NCI-H1105 (cell line): ENCODE results near the gene CDADC1.
"Not testable (repeated sequence)": the region's sequence is repeated elsewhere in the genome, so short reads cannot be mapped to it uniquely, and the experiment has no call there.

Experiments used
- DNase-seq: peaks from one replicate; lab custom pipeline; 2025; lab: John Stamatoyannopoulos, UW

Gene CDADC1

DNA sequence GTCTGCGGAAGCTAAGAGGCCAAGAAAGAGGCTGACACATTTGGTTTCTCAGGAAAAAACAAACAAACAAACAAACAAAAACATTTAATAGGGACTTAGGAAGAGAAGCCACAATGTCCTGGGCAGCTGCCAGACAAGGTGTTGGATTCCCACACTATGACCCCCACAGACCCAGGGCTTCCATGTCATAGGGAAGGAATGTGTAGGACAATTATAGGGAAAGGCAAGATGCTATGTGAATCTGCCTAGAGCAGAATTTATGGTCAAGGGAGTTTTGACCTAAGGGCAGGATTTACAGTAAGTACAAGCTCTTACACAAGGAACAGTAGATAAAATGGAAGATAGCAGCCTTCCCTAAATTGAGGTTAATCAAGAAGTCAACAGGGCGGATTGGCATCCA is 9.1 kb upstream of the CDADC1 start:
- no peak for DNase-seq

DNA sequence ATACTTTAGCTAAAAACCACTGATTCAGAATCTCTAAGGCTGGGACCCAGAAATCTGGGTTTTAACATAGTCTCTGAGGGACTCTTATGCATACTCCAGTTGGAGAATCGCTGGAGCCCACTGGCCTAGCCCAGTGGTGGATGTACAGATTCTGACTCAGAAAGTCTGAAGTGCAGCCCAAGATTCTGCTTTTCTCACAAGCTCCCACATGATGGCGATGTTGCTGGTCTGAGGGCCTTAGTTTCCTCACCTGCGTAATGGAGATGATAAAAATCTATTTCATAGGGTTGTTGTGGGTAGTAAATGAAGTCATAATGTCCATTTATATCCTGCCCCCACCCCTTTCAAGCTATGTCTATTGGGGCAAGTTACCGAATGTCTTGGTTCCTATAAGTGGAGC is 7.7 kb upstream of the CDADC1 start:
- DNase-seq: no peak

DNA sequence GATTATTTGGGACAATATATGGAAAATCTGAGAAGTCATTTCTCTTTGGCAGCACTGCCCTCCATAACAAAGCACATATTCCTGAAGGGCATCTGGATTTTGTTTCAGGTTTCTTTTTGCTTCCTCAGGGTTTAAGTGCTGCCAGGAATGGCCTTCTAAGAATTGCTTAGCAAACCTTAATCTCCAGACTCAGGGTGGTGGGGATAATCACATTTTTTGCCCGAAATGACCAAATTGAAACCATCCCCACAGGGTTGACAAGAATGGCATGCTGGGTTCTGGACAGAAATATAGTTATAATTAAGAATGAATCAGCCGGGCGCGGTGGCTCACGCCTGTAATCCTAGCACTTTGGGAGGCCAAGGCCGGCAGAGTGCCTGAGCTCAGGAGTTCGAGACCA is 6.4 kb upstream of the CDADC1 start:
- DNase-seq: no peak

DNA sequence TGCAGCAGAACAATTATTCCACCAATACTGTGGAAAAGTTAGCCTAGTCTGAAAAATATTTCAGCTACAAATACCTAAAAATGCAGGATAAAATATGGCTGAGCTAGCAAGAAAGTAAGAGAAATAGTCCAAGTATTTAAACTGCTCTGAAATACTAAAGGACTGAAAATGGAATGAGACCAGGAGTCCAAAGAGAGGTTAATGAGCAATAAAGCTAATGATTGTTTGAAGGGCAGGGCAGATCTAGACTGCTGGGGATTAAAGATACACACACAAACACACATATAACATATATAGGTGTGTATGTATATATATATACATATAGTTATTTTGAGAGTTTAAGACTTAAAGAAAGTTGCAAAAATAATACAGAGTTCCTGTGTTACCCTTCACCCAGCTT is 2.6 kb upstream of the CDADC1 start:
- DNase-seq: no peak

DNA sequence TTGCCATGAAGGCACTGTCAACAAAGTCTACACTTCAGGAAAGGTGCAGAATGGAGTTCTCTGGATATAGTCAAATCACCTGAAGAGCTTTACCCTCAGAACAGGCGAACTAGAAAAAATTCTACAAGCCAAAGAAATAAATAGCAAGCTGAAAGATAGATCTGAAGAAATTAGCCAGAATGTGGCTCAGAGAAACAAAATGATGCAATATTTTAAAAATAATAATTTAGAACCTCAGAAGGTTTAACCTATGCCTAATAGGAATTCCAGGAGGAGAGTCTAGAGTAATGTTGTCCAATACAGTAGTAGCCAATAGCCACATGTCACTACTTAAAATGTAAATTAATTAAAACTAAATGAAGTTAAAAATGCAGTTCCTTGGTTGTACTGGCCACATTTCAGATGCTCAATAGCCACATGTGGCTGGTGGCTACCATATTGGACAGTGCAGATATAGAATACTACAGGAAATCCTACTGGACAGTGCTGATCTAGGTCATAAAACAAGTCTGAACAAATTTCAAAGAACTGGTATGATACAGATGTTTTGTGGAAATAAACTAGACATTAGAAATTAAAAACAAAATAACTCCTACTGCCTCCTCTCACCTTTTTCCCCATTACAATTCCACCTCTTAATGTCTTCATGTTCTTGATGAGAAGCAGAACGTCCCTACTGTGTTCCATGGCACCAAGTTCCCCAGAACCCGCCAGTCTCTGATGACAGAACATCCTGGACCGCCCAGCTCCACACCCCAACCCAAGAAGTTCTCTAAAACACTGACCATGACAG is 679 bp upstream of the CDADC1 start:
- DNase-seq: no peak

DNA sequence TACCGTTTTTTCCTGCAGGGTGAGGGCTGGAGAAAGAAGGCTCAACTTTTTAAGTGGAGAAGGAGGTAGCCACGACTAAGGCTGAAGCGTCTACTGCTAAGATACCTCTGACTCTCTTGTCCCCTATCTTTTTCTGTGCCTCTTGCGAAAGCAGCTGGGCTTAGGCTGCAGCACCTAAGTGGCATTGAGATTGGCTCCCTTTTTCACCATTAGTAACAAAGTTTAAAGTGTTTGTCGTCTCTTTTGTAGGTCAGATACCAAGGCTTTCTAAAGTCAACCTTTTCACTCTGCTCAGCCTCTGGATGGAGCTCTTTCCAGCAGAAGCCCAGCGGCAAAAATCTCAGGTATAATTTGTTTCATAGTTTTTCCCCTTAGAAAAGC is 887 bp downstream of the CDADC1 start:
- no peak for DNase-seq

DNA sequence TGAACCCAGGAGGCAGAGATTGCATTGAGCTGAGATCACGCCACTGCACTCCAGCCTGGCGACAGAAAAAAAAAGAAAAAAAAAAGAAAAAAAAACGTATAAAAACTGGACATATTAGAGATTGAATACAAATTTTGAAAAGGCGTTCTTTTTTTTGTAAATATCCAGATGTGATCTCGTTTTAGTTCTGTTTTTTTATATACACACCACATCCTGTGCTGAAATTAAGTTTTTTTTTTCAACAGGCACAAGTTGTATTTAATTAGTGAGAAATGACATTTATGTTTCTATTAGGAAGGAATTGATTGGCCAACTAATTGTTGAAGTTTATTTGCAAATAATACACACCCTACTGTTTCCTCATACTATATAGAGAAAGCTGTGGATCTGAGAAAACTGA is 3.6 kb downstream of the CDADC1 start:
- DNase-seq: no peak

DNA sequence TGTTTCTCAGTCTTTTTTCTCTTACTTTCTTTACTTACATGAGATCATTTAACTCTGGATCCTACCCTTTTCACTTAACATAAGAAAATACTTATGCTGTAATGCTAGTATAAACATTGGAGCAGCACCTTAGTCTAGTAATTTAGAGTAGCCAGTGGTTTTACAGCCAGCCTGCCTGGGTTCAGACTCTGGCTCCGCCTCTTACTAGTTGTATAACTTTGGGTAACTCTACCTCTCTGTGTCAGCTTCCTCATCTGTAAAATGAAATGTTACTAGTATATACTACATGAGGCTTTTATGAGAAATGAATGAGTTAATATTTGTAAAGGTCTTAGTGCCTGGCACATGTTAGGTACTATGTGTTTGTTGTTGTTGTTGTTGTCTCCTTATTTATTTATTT is 5.6 kb downstream of the CDADC1 start:
- no peak for DNase-seq

DNA sequence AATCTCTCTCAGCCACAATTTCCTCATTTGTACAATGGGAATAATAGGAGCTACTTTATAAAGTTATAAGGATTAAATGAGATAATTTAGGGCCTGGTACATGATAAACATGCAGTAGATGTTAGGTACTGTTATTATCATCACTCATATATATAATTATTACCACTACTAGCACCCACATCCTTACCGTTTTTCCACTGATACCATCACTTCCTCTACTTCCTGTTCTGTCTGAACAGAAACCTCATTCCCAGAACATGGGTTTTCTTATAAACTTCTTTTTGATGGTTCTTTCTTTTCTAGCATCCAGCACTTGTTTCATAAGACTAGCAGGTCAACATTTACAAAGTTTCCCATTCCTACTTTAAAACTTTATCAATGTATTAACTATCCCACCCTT is 6.3 kb downstream of the CDADC1 start:
- DNase-seq: no peak

DNA sequence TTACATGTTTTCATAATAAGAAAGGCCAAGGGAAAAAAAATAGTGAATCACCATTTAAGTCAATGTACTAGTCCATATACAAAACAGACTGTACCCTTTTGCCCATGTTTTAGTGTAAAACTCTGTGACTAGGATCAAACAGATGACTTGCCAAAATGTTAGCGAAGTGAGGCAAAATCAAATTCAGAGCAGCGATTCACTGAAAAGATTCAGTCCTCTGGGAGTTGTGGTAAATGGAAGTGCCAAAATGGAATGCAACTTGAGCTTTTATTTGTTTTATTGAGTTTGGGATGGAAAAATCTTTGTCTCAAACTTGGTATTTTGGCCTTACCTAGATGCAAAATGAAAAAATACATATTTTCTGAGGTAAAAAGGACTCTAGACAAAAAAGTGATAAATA is 9.1 kb downstream of the CDADC1 start:
- no peak for DNase-seq

DNA sequence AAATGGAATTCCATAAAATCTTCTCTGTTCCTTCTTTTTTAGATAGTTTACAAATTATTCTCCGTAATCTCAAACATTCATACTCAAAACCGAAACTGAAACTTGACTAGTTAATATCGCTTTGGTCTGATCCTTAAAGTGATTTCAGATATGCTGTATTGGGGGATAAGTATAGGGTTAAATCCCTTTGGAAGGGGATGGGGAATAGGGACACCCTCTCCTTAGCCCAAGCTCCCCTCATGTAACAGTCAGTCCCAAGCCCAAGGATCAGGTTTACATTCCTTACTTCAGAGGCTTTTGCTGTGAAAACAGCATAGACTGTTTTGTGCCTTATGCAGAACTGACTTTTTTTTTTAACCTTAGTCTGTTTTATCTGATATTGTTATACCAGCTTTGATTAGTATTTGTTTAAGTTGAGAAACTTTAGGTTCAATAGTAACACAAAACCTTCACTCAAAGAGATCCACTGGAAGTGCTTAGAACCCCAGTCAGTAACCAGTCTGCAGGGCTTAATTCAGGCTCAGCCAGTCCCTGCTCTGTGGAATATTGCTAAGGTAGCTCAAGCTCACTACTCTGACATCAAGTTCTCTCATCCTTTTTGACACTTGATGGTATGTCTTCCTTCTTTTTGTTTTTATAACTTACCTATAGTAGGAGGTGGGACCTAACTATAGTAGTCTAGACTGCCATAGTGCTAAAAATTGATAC is 10.5 kb downstream of the CDADC1 start:
- no peak for DNase-seq

DNA sequence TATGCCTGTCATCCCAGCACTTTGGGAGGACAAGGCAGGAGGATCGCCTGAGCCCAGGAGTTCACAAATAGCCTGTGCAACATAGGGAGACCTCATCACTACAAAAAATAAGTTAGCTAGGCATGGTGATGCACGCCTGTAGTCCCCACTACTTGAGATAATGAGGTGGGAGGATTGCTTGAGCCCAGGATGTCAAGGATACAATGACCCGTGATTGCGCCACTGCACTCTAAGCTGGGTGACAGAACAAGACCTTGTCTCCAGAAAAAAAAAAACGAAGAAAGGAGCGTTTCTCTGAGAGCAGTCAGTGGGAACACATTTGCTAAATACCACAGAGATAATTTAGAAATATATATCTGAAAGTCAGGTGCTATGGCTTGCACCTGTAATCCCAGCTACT is 11.9 kb downstream of the CDADC1 start:
- DNase-seq: no peak

DNA sequence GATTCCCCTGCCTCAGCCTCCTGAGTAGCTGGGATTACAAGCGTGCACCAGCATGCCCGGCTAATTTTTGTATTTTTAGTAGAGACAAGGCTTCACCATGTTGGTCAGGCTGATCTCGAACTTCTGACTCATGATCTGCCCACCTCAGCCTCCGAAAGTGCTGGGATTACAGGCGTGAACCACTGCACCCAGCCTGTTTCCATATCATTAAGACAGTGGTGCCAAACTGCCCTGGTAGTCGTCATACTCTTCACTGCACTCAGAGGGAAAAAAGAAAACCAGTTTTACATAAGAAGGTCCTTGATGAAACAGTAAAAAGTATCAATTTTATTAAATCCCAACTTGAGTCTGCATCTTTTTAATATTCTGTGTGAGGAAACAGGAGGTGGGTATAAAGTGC is 14.9 kb downstream of the CDADC1 start:
- no peak for DNase-seq

DNA sequence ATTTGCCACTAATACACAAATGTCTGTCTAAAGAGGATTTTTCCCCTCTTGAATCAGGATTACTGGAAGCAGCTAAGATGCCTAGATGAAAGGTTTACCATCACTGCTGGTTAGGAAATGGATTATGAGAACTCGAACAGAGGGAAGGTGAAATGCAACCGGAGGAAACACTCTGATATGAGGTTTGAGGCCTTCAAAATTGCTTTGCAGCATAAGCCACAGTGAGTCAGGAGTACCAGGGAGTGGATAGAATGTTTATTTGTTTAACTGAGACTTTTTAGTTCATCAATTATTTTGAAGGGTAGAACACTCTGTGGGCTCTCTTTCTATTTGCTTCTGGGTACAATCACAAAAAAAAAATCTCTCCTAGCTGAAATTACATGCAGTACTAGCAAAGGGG is 18.1 kb downstream of the CDADC1 start:
- DNase-seq: no peak

DNA sequence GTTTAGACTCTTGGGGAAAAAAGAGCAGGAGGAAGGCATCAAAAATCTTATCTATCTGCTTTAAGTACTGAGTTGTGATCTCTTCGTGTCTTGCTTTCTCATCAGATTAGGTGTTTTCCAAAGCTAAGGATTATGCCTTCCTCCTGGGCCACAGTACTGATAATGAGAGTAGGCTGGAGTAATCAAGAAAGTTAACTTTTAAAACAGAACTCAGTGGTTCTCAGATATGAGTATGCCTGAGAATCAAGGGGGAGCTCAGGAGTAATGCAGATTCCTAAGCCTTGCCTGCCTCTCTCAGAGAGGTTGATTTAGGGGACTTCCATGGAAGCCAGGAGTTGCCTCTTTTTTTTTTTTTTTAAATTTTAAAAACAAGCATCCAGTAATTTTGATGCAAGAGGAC is 23.5 kb downstream of the CDADC1 start:
- DNase-seq: no peak

DNA sequence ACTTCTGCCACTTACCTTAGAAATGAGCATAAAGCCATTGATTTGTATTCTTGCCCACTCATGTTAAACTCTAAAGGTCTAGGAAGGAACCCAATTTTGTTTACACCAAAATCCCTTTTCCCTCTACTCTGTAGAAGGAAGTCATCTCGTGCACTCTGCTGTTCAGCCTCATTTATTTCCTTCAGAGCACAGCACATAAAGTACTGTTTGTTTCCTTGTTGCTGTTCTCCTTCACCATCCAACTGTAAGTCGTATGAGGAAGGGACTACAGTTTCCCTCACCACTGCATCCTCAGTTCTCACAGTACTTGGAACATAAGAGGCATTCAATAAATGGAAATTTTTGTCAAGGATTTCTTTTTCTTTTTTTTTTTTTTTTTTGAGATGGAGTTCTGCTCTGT is 24.6 kb downstream of the CDADC1 start:
- no peak for DNase-seq

DNA sequence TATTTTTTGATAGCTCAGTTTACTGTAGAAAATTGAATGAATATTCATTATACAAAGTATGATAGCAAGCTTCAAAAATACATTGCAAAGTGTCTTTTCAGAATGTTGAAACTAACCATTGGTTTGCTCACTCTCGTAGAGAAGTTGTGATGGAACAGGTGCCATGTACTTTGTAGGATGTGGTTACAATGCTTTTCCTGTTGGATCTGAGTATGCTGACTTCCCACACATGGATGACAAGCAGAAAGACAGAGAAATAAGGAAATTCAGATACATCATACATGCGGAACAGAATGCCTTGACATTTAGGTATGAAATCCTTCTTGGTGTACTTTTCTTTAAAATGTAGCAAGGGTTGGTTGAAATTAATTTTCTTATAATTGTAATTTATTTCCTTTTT is 30.5 kb downstream of the CDADC1 start:
- no peak for DNase-seq

DNA sequence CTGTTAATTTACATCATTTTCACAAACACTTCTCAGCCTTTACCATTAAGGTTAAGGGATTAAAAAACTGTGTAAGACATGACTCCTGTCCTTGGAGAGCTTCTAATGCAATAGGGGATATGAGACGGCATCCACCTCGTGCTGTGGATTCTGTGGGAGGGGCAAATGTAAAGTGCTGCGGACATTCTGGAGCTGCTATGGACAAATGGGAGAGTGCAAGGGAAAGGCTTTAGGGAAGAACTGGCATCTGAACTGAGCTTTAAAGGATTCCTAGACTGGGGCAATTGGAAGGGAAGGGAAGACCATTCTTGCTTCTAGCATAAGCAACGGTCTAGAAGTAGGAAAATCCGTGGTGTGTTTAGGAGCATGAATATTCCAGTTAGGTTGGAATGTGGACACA is 31.4 kb downstream of the CDADC1 start:
- DNase-seq: no peak

DNA sequence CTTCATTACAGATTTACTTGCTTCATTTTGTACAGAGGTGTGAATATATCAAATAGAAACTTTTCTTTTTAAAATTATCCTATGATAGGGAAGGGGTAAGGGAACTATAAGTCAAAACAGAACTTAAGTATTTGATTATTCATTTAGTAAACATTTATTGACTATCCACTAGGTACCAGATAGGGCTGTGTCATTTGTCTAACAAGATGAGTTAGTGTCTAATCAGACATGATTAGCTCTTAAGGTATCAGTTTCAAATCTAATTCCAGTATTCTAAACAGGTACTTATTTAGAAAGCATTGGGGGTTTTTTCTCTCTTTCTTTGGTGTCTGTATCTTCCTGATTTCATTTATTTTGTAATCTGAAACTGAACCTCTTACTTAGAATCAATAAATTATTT is 32.2 kb downstream of the CDADC1 start:
- no peak for DNase-seq

DNA sequence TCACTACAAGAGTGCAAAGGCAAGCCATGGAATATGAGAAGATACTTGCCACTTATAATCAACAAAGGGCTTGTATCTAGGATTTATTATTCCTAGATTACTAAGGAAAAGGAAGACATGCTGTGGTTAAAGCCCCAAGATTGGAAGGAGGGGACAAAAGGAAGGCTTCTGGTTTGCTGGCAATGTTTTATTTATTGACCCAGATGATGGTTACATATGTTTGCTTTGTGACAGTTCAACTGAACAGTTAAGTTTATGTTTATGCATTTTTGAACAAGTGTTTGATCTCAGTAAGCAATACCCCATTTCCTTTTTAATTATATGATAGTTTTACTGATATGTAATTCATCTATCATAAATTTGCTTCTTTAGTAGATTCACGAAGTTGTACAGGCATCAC is 40.3 kb downstream of the CDADC1 start:
- no peak for DNase-seq

DNA sequence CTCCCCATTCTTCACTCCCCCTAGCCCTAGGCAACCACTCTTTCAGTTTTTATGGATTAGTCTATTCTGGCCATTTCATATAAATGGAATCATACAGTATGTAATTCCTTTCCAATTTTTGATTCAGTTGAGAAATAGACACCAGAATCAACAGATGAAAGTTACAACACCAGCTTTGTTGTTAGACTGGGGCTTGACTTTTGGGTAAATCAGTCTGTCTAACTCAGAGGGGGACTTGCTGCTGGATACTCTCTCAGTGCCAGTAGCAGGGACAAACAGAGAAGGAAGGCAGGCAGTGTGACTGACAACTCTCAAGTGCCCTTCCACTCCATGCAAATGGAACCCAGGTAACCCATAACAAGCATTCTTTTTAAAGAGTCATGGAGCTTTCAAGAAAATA is 40.7 kb downstream of the CDADC1 start:
- DNase-seq: no peak

DNA sequence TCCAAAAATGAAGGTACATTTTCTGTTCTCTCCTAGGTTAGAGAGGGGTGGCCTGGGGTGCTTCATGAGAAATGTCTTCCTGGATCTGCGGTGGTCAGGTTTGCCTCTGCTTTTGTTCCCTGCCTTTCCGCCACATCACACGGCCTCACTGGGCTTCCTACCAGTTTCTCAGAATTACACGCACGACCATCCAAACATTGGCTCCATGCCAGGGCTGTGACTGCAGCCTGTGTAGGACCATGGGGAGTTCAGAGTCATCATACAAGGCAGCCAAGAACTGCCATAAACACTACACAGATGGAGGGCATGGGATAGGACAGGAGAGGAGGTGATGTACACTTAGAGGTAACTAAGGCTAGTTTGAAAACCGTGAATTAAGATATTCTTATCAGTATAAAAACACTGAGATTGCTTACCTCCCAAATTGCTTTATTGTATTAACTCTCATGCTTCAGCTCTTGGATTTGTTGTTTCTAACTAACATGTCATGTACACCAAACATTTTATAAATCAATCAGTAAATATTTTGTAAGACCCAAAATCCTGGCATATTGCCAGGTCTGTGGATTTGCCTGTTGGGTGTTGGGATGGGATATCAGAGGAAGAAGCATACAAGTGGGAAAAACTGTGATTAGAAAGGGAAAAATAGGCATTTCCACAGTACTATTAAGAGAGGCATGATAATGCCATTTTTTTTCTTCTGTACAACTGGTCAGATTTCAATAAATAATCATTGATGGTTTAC is 45.2 kb downstream of the CDADC1 start:
- DNase-seq: no peak

DNA sequence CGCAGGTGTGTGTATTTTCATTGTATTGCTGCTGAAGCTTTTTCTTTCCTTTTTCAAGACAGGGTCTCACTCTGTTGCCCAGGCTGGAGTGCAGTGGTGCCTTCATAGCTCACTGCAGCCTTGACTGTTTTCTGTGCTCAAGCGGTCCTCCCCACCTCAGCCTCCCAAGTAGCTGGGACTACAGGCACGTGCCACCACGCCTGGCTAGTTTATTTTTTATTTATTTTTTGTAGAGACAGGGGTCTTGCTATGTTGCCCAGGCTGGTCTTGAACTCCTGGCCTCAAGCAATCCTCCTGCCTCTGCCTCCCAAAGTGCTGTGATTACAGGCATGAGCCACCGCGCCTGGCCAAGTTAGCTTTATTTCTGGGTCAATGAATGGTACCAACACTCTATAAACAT is 47.0 kb downstream of the CDADC1 start:
- DNase-seq: not testable (repeated sequence)
